ENCODE results near the gene UTP25. TPM values are rescaled to one million over a fixed set of nuclear protein-coding genes. Genes with fewer than 3 reads are reported as not detected.

UTP25 gene
- total RNA-seq, 1 experiment from 2014 or later, result 14.3 TPM

- no peaks in the 10 kb centered on the region for H3K9me3 ChIP-seq (ENCODE audit: low read length)
- H3K4me2 ChIP-seq (ENCODE audit: low read length), result no peak overlapping the region
- H3K4me1 ChIP-seq (ENCODE audit: insufficient read depth, low read length), result peaks cover 14% of the 10 kb centered on the region
- H2AFZ ChIP-seq (ENCODE audit: low read length), result no peak overlapping the region
- H4K20me1 ChIP-seq (ENCODE audit: low read length), result no peaks in the 10 kb centered on the region
- POLR2A ChIA-PET (ENCODE audit: unreplicated experiment), result no interaction called here
- no peaks in the 10 kb centered on the region for H3K9me2 ChIP-seq (replicated peaks; ENCODE audit: low read length)
- no peaks in the 10 kb centered on the region for H3K36me3 ChIP-seq (ENCODE audit: low read depth, low read length)
- no peaks in the 10 kb centered on the region for H3K27me3 ChIP-seq (ENCODE audit: low read length)
- H3K27ac ChIP-seq (ENCODE audit: low read length), result no peak overlapping the region
- H3F3A ChIP-seq (ENCODE audit: low read length, unreplicated experiment), result no peaks in the 10 kb centered on the region
- BruUV-seq (replicated peaks), result no TSS peak
- no peak for ATAC-seq
- no peak overlapping the region for H3K4me3 ChIP-seq (ENCODE audit: low read length)
- no peak for DNase-seq
- H3K79me2 ChIP-seq (ENCODE audit: low read length), result peaks cover 20% of the 10 kb centered on the region
- TF ChIP-seq CTCF (conservative IDR thresholded peaks at IDR 0.05; ENCODE audit: low read depth, low read length) (no peak), EZH2phosphoT487 (IDR thresholded peaks at IDR 0.05; ENCODE audit: borderline replicate concordance, low read length) (no peak), EZH2 (IDR thresholded peaks at IDR 0.05; ENCODE audit: low read length, unreplicated experiment) (no peak)
- intact Hi-C loops (cut with micrococcal nuclease), result no loop called here
- CTCF ChIA-PET, result no interaction called here
- H3K9ac ChIP-seq (ENCODE audit: low read length), result no peak overlapping the region
Measured at GRCh38 chr1:209780268-209780667, 47.5 kb upstream of the UTP25 start.

- H3K4me3 ChIP-seq (ENCODE audit: low read length), result peak overlapping the region; percentile 70
- peak overlapping the region; percentile 77 for H3K4me2 ChIP-seq (ENCODE audit: low read length)
- no peak for TF ChIP-seq EZH2phosphoT487 (IDR thresholded peaks at IDR 0.05; ENCODE audit: borderline replicate concordance, low read length)
- TF ChIP-seq CTCF (conservative IDR thresholded peaks at IDR 0.05; ENCODE audit: low read depth, low read length), result no peak
- no peak for TF ChIP-seq EZH2 (IDR thresholded peaks at IDR 0.05; ENCODE audit: low read length, unreplicated experiment)
- H2AFZ ChIP-seq (ENCODE audit: low read length), result peak overlapping the region; percentile 29
- peaks cover 20% of the 10 kb centered on the region for H3K79me2 ChIP-seq (ENCODE audit: low read length)
- ATAC-seq, result no peak
- peaks cover 18% of the 10 kb centered on the region for H3K4me1 ChIP-seq (ENCODE audit: insufficient read depth, low read length)
- ChIA-PET CTCF (no interaction called here), POLR2A (ENCODE audit: unreplicated experiment) (interaction anchor here (0.5 kb wide), 2 partner anchors 21 to 214 kb away, joined by 3 read pairs; no protein-coding TSS in a partner anchor)
- BruUV-seq (replicated peaks), result no TSS peak
- peak overlapping the region; percentile 88 for H3K9ac ChIP-seq (ENCODE audit: low read length)
- no peaks in the 10 kb centered on the region for H3K27me3 ChIP-seq (ENCODE audit: low read length)
- H3K9me3 ChIP-seq (ENCODE audit: low read length), result no peaks in the 10 kb centered on the region
- H4K20me1 ChIP-seq (ENCODE audit: low read length), result no peaks in the 10 kb centered on the region
- H3K36me3 ChIP-seq (ENCODE audit: low read depth, low read length), result peaks cover 7% of the 10 kb centered on the region; the same call in 1 of the 2 replicates
- no peaks in the 10 kb centered on the region for H3F3A ChIP-seq (ENCODE audit: low read length, unreplicated experiment)
- no peaks in the 10 kb centered on the region for H3K9me2 ChIP-seq (replicated peaks; ENCODE audit: low read length)
- no peak for DNase-seq
- no peak overlapping the region for H3K27ac ChIP-seq (ENCODE audit: low read length)
- intact Hi-C loops (cut with micrococcal nuclease), result no loop called here
Measured at GRCh38 chr1:209783386-209783785, 44.4 kb upstream of the UTP25 start.
